ENCODE results near the gene LTV1.

GRCh38 chr6:143884216-143884900 is 41.2 kb downstream of the LTV1 start:
- no peak for TF ChIP-seq CTCF (conservative IDR thresholded peaks at IDR 0.05)
- no peak for TF ChIP-seq EZH2 (IDR thresholded peaks at IDR 0.05; ENCODE audit: low read depth)

Data from PC-9 (cell line).